ENCODE measurements around the gene PSMD5.

PSMD5 gene

GRCh38 chr9:120777229-120777628 is 65.5 kb downstream of the PSMD5 start:
- no peak for DNase-seq
- in situ Hi-C loops (cut with HindIII; ENCODE audit: low pct_ligation_motif_present, low pct_unique_long_range_greater_than_20kb, low sequenced_read_pairs), result no loop called here

- in situ Hi-C loops (cut with HindIII; ENCODE audit: low pct_ligation_motif_present, low pct_unique_long_range_greater_than_20kb, low sequenced_read_pairs), result no loop called here
- no peak for DNase-seq
Measured at GRCh38 chr9:120776788-120777187, 65.9 kb downstream of the PSMD5 start.

- no peak for DNase-seq
- in situ Hi-C loops (cut with HindIII; ENCODE audit: low pct_ligation_motif_present, low pct_unique_long_range_greater_than_20kb, low sequenced_read_pairs), result no loop called here
Measured at GRCh38 chr9:120775859-120776258, 66.9 kb downstream of the PSMD5 start.

- DNase-seq, result peak; percentile 11
- in situ Hi-C loops (cut with HindIII; ENCODE audit: low pct_ligation_motif_present, low pct_unique_long_range_greater_than_20kb, low sequenced_read_pairs), result no loop called here
Measured at GRCh38 chr9:120774719-120775118, 68.0 kb downstream of the PSMD5 start.

- in situ Hi-C loops (cut with HindIII; ENCODE audit: low pct_ligation_motif_present, low pct_unique_long_range_greater_than_20kb, low sequenced_read_pairs), result no loop called here
- no peak for DNase-seq
Measured at GRCh38 chr9:120773256-120773655, 69.5 kb downstream of the PSMD5 start.

- in situ Hi-C loops (cut with HindIII; ENCODE audit: low pct_ligation_motif_present, low pct_unique_long_range_greater_than_20kb, low sequenced_read_pairs), result no loop called here
- DNase-seq, result no peak
Measured at GRCh38 chr9:120770931-120771330, 71.8 kb downstream of the PSMD5 start.

GRCh38 chr9:120768886-120769285 is 73.8 kb downstream of the PSMD5 start:
- no peak for DNase-seq
- in situ Hi-C loops (cut with HindIII; ENCODE audit: low pct_ligation_motif_present, low pct_unique_long_range_greater_than_20kb, low sequenced_read_pairs), result no loop called here

GRCh38 chr9:120768247-120768646 is 74.5 kb downstream of the PSMD5 start:
- in situ Hi-C loops (cut with HindIII; ENCODE audit: low pct_ligation_motif_present, low pct_unique_long_range_greater_than_20kb, low sequenced_read_pairs), result no loop called here
- no peak for DNase-seq

GRCh38 chr9:120767451-120767850 is 75.3 kb downstream of the PSMD5 start:
- in situ Hi-C loops (cut with HindIII; ENCODE audit: low pct_ligation_motif_present, low pct_unique_long_range_greater_than_20kb, low sequenced_read_pairs), result no loop called here
- no peak for DNase-seq

All from ACHN (cell line).